ENCODE data around the gene VMAC. TPM values are rescaled to one million over a fixed set of nuclear protein-coding genes. Genes with fewer than 3 reads are reported as not detected.
A peak's percentile ranks its signal among the peaks of the same experiment; 100 is the strongest.

VMAC gene
- polyA plus RNA-seq, 4 donors: 3.9 to 11.1 (median 5.5) TPM

- no peak for DNase-seq (ENCODE audit: low read depth in 4 of 4, low spot score in 3 of 4)
Observed at GRCh38 chr19:5903056-5903623, 1.5 kb upstream of the VMAC start.

GRCh38 chr19:5903624-5904351 lies 884 bp upstream of the VMAC start, which contains the start of gene NDUFA11:
NDUFA11 (minus strand) TSS chr19:5903790; CDS start chr19:5903708, 82 bp downstream.
- DNase-seq (ENCODE audit: low read depth in 4 of 4, low spot score in 3 of 4): peak; percentile 91 to 94 (median 94)

- DNase-seq (ENCODE audit: low read depth in 4 of 4, low spot score in 3 of 4): no peak
Observed at GRCh38 chr19:5905114-5905778, 574 bp downstream of the VMAC start.

- DNase-seq (ENCODE audit: low read depth in 4 of 4, low spot score in 3 of 4): no peak
Observed at GRCh38 chr19:5907241-5907640, 2.6 kb downstream of the VMAC start.

- DNase-seq (ENCODE audit: low read depth in 4 of 4, low spot score in 3 of 4): no peak
Observed at GRCh38 chr19:5908773-5909442, 4.2 kb downstream of the VMAC start.

- no peak for DNase-seq (ENCODE audit: low read depth in 4 of 4, low spot score in 3 of 4)
Observed at GRCh38 chr19:5910638-5910907, 5.9 kb downstream of the VMAC start.

GRCh38 chr19:5911366-5911765 lies 6.7 kb downstream of the VMAC start:
- no peak for DNase-seq (ENCODE audit: low read depth in 4 of 4, low spot score in 3 of 4)

- DNase-seq (ENCODE audit: low read depth in 4 of 4, low spot score in 3 of 4): no peak
Observed at GRCh38 chr19:5913739-5914357, 9.2 kb downstream of the VMAC start, which contains the start of gene CAPS. CAPS (plus strand) TSS chr19:5914254; CDS start chr19:5914407, 153 bp downstream.

GRCh38 chr19:5914358-5914774 lies 9.7 kb downstream of the VMAC start:
- DNase-seq (ENCODE audit: low read depth in 4 of 4, low spot score in 3 of 4): no peak

- no peak for DNase-seq (ENCODE audit: low read depth in 4 of 4, low spot score in 3 of 4)
Observed at GRCh38 chr19:5914946-5915781, 10.5 kb downstream of the VMAC start.

GRCh38 chr19:5915782-5916165 lies 11.1 kb downstream of the VMAC start:
- no peak for DNase-seq (ENCODE audit: low read depth in 4 of 4, low spot score in 3 of 4)

- no peak for DNase-seq (ENCODE audit: low read depth in 4 of 4, low spot score in 3 of 4)
Observed at GRCh38 chr19:5916181-5916708, 11.6 kb downstream of the VMAC start.

GRCh38 chr19:5917431-5918107 lies 12.9 kb downstream of the VMAC start:
- DNase-seq (ENCODE audit: low read depth in 4 of 4, low spot score in 3 of 4): no peak

GRCh38 chr19:5918463-5919079 lies 13.9 kb downstream of the VMAC start:
- DNase-seq (ENCODE audit: low read depth in 4 of 4, low spot score in 3 of 4): no peak

- DNase-seq (ENCODE audit: low read depth in 4 of 4, low spot score in 3 of 4): no peak
Observed at GRCh38 chr19:5921516-5922160, 17.0 kb downstream of the VMAC start.

GRCh38 chr19:5922161-5922545 lies 17.5 kb downstream of the VMAC start:
- DNase-seq (ENCODE audit: low read depth in 4 of 4, low spot score in 3 of 4): no peak

- no peak for DNase-seq (ENCODE audit: low read depth in 4 of 4, low spot score in 3 of 4)
Observed at GRCh38 chr19:5923356-5923755, 18.7 kb downstream of the VMAC start.

GRCh38 chr19:5925830-5926427 lies 21.3 kb downstream of the VMAC start:
- DNase-seq (ENCODE audit: low read depth in 4 of 4, low spot score in 3 of 4): no peak

Measured in left renal pelvis (tissue), 4 donors.